ENCODE measurements around the gene NT5C3A.

NT5C3A gene

DNA sequence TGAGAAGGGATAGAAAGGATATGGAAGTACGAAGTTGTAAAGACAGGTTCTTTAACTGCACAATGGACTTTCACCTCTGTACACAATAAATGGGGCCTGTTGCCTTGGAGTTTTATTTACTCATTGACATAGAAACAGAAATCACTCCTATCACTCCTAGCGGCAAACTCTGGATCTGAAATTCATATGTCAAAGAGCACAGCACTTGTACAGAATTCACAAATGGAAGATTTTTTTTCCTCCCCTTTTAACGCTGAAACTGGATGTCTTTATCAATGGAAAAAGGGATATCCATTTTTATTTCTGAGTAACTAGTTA lies 18.2 kb downstream of the NT5C3A start:
- H3K4me3 ChIP-seq (IDR thresholded peaks at IDR 0.05; ENCODE audit: insufficient read depth, low read depth, low read length): no peak overlapping the region
- TF ChIP-seq, protein P1, sequence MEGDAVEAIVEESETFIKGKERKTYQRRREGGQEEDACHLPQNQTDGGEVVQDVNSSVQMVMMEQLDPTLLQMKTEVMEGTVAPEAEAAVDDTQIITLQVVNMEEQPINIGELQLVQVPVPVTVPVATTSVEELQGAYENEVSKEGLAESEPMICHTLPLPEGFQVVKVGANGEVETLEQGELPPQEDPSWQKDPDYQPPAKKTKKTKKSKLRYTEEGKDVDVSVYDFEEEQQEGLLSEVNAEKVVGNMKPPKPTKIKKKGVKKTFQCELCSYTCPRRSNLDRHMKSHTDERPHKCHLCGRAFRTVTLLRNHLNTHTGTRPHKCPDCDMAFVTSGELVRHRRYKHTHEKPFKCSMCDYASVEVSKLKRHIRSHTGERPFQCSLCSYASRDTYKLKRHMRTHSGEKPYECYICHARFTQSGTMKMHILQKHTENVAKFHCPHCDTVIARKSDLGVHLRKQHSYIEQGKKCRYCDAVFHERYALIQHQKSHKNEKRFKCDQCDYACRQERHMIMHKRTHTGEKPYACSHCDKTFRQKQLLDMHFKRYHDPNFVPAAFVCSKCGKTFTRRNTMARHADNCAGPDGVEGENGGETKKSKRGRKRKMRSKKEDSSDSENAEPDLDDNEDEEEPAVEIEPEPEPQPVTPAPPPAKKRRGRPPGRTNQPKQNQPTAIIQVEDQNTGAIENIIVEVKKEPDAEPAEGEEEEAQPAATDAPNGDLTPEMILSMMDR (conservative IDR thresholded peaks at IDR 0.05; ENCODE audit: low read depth, low read length): no peak
- no peak overlapping the region for H3K27ac ChIP-seq
- H3K4me1 ChIP-seq (ENCODE audit: low read depth, poor library complexity, severe bottlenecking): peaks cover 33% of the 10 kb centered on the region
- H3K9ac ChIP-seq: no peak overlapping the region
- peaks cover 98% of the 10 kb centered on the region for H3K79me2 ChIP-seq (ENCODE audit: insufficient read depth, low read depth)
- peaks cover 27% of the 10 kb centered on the region for H4K20me1 ChIP-seq (ENCODE audit: insufficient read depth)
- no peak overlapping the region for H3K4me2 ChIP-seq
- no peaks in the 10 kb centered on the region for H3K36me3 ChIP-seq (ENCODE audit: insufficient read depth)
- H2AFZ ChIP-seq (ENCODE audit: low read depth): no peak overlapping the region
- no peaks in the 10 kb centered on the region for H3K27me3 ChIP-seq (ENCODE audit: insufficient read depth, low read depth)

DNA sequence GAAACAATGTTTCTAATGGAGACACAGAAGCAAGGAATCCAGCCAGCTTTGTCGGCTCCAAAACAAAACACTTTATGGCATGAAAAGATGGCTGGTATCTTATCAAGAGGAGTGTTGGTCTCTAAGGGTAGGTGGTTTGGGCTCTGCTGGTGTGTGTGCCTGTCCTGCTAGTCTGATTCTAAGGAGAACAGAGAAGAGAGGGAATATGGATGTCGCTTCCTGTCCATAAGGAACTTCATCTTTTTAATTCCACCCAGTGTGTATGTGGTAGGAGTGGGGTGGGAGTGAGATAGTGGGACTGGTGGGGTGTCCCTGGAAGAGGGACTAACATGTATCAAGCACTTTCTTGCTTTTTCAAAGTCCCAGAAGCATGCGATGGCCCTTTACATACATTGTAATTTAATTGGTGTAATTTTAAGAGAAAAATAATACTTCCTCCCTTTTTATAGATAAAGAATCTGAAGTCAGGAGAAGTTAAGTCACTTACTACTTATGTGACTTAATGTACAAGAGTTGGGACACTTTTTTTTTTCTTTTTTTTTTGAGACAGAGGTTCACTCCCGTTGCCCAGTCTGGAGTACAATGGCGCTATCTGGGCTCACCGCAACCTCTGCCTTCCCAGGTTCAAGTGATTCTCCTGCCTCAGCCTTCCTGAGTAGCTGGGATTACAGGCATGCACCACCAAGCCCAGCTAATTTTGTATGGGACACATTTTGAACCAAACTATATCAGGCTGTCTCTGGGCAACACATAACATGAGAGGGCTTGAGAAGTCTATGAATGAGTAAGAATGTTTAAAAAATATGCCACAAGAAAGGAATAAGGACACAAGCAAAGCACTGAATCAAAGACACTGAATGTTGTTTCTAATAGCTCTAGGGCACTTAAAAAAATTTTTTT lies 18.8 kb downstream of the NT5C3A start:
- H3K79me2 ChIP-seq (ENCODE audit: insufficient read depth, low read depth): peaks cover 98% of the 10 kb centered on the region
- TF ChIP-seq, protein P1 (conservative IDR thresholded peaks at IDR 0.05; ENCODE audit: low read depth, low read length): no peak
- no peak overlapping the region for H3K4me2 ChIP-seq
- peaks cover 27% of the 10 kb centered on the region for H4K20me1 ChIP-seq (ENCODE audit: insufficient read depth)
- H2AFZ ChIP-seq (ENCODE audit: low read depth): no peak overlapping the region
- H3K4me1 ChIP-seq (ENCODE audit: low read depth, poor library complexity, severe bottlenecking): peaks cover 39% of the 10 kb centered on the region
- no peaks in the 10 kb centered on the region for H3K36me3 ChIP-seq (ENCODE audit: insufficient read depth)
- no peak overlapping the region for H3K27ac ChIP-seq
- no peaks in the 10 kb centered on the region for H3K27me3 ChIP-seq (ENCODE audit: insufficient read depth, low read depth)
- H3K4me3 ChIP-seq (IDR thresholded peaks at IDR 0.05; ENCODE audit: insufficient read depth, low read depth, low read length): no peak overlapping the region
- no peak overlapping the region for H3K9ac ChIP-seq

DNA sequence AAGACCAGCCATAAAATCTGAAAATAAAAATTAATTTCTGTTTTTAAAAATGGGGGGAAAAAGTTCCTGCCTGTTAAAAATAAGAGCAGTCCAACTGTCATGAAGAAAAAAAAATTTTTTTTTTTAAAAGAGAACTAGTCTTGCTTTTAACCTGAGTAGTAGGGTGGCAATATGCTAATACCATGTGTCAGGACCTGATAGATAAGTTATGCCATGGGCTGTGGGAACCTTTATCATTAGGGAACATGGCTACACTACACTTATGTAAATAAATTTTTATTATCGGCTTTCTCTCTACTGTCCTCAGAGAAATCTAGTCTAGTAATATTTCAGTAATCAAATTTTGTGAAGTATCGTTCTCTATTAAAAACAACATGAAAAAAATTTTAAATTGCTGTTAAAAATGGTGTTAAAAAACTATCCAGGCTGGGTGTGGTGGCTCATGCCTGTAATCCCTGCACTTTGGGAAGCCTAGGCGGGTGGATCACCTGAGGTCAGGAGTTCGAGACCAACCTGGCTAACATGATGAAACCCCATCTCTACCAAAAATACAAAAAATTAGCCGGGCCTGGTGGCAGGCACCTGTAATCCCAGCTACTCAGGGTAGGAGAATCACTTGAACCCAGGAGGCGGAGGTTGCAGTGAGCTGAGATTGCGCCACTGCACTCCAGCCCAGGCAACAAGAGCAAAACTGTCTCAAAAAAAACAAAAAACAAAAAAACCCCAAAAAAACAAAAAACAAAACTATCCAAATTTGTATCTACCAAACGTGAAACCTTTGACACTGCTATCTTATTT lies 20.7 kb downstream of the NT5C3A start:
- Histone ChIP-seq H4K20me1 (ENCODE audit: insufficient read depth) (peaks cover 22% of the 10 kb centered on the region), H3K4me2 (peak overlapping the region; percentile 99), H3K27me3 (ENCODE audit: insufficient read depth, low read depth) (no peaks in the 10 kb centered on the region), H2AFZ (ENCODE audit: low read depth) (no peak overlapping the region), H3K36me3 (ENCODE audit: insufficient read depth) (no peaks in the 10 kb centered on the region), H3K4me1 (ENCODE audit: low read depth, poor library complexity, severe bottlenecking) (peaks cover 44% of the 10 kb centered on the region), H3K27ac (peak overlapping the region; percentile 46; the same call in 1 of the 2 replicates), H3K79me2 (ENCODE audit: insufficient read depth, low read depth) (peaks cover 98% of the 10 kb centered on the region), H3K9ac (no peak overlapping the region), H3K4me3 (IDR thresholded peaks at IDR 0.05; ENCODE audit: insufficient read depth, low read depth, low read length) (no peak overlapping the region)
- TF ChIP-seq, protein P1 (conservative IDR thresholded peaks at IDR 0.05; ENCODE audit: low read depth, low read length): no peak

DNA sequence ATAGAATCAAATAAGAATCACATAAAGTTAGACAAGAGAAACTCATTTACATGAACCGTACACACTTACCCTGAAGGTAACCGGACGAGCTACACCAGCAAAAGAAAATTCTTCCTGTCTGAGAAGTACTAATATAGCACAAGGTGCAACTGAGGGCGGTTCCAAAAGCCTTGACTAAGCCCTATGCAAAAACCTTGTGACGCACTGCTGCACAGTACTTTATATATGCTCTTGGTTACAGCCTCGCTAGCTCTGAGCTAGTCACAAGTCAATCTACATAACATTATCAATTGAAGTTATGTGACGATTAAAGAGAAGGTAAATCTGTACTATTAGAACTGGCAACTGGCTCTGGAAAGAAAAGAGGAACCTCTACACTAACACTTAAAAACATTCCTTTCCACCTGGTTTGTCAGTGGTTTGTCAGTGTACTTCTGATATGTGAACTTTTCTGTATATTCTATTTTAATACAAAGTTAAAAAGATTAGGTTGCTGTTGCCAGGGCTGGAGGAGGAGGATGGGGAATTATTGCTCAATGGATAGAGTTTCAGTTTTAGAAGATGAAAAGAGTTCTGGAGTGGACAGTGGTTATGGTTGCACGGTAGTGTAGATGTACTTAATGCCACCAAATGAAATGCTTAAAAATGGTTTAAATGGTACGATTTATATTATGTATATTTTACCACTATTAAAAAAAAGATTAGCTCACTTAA lies 21.6 kb downstream of the NT5C3A start:
- peak overlapping the region; percentile 46 for H3K27ac ChIP-seq

More for the DNA sequence above, 21.6 kb downstream of the NT5C3A start:
- H3K4me2 ChIP-seq: peak overlapping the region; percentile 99
- H3K79me2 ChIP-seq (ENCODE audit: insufficient read depth, low read depth): peaks cover 94% of the 10 kb centered on the region
- H3K4me1 ChIP-seq (ENCODE audit: low read depth, poor library complexity, severe bottlenecking): peaks cover 44% of the 10 kb centered on the region
- TF ChIP-seq, protein P1 (conservative IDR thresholded peaks at IDR 0.05; ENCODE audit: low read depth, low read length): no peak
- H3K4me3 ChIP-seq (IDR thresholded peaks at IDR 0.05; ENCODE audit: insufficient read depth, low read depth, low read length): no peak overlapping the region
- peak overlapping the region; percentile 10; the same call in 1 of the 2 replicates for H3K9ac ChIP-seq
- H2AFZ ChIP-seq (ENCODE audit: low read depth): no peak overlapping the region
- no peaks in the 10 kb centered on the region for H3K36me3 ChIP-seq (ENCODE audit: insufficient read depth)
- no peaks in the 10 kb centered on the region for H3K27me3 ChIP-seq (ENCODE audit: insufficient read depth, low read depth)
- H4K20me1 ChIP-seq (ENCODE audit: insufficient read depth): peaks cover 22% of the 10 kb centered on the region

All from KMS-11 (cell line).